DMS114 treated with DMSO at 0.1 percent for 48 hours (cell line): ENCODE measurements around the gene PLXNA4.

Experiments
- DNase-seq: peaks from one replicate; lab custom pipeline; 2025; ENCODE audit not compliant: unreplicated experiment; lab: John Stamatoyannopoulos, UW

PLXNA4 gene

DNA sequence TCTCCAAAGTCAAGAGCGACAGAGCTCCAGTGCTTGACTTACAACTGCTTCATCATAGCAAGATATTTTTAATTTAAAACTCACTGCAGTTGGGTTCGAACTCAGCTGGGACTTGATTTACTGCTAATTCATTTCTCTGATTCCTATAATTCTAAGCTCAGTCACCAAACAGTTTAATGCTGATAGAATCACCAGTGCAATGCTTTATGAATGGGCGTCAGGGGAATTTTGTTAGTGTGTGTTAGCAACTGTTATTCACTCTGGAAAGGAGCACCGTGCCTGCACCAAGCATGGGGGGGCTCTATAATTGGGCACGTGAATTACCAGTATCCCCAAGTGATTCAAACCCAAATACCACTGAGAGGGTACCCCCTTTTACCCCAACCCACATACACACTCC lies 10.4 kb downstream of the PLXNA4 start:
- no peak for DNase-seq

GRCh38 chr7:132565441-132565840 lies 10.8 kb downstream of the PLXNA4 start:
- no peak for DNase-seq

DNA sequence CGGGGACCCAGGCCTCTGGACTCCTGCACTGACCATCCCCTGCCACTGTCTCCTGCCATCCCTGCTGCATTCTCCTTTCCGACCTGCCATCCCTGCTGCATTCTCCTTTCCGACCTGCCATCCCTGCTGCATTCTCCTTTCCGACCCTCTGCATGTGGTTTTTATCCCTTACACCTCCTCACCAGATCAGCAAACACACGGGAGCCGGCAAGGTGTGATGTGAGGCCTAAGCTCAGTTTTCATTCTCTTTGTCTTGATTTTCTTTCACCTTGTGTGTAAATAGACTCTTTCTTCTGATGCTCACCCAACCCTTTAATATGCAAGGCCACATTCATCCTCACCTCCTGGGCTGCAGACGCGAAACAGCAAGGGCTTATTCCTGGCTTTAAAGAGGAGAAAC lies 11.4 kb downstream of the PLXNA4 start:
- DNase-seq: no peak

- no peak for DNase-seq
Measured at GRCh38 chr7:132564090-132564489, 12.2 kb downstream of the PLXNA4 start.

DNA sequence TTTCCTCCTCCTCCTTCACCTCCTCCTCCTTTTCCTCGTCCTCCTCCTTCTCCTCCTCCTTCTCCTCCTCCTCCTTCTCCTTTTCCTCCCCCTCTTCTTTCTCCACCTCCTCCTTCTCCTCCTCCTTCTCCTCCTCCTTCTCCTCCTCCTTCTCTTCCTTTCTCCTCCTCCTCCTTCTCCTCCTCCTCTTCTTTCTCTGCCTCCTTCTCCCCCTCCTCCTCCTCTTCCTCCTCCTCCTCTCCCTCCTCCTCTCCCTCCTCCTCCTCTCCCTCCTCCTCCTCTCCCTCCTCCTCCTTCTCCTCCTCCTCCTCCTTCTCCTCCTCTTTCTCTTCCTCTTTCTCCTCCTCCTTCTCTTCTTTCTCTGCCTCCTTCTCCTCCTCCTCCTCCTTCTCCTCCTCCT lies 13.6 kb downstream of the PLXNA4 start:
- no peak for DNase-seq

DNA sequence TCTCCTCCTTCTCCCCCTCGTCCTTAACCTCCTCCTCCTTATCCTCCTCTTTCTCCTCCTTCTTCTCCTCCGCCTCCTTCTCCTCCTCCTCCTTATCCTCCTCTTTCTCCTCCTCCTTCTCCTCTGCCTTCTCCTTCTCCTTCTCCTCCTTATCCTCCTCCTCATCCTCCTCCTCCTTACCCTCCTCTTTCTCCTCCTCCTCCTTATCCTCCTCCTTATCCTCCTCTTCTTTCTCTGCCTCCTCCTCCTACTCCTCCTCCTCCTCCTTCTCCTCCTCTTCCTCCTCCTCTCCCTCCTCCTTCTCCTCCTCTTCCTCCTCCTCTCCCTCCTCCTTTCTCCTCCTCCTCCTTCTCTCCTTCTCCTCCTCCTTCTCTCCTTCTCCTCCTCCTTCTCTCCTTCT lies 14.5 kb downstream of the PLXNA4 start:
- DNase-seq: no peak

- DNase-seq: no peak
Measured at GRCh38 chr7:132560825-132561529, 15.3 kb downstream of the PLXNA4 start.

DNA sequence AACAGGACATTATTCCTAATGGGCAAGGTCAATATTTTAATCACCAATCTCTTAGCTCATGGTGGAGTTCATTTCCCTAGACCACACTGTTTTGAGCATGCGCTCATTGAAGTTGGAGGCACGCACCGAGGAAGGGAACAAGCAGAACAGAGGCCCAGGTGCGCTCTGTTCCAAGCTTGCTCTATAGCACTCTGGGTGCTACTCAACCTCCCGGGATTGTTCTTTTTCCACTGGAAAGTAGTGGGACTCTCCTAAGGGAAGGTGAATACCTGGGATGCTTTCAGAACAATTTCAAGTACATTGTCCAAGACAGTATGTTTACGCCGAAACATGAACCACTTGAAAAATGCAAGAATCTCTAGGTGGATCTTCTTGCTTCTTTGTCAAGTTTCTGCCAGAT lies 16.2 kb downstream of the PLXNA4 start:
- no peak for DNase-seq

GRCh38 chr7:132558815-132559214 lies 17.5 kb downstream of the PLXNA4 start:
- no peak for DNase-seq

DNA sequence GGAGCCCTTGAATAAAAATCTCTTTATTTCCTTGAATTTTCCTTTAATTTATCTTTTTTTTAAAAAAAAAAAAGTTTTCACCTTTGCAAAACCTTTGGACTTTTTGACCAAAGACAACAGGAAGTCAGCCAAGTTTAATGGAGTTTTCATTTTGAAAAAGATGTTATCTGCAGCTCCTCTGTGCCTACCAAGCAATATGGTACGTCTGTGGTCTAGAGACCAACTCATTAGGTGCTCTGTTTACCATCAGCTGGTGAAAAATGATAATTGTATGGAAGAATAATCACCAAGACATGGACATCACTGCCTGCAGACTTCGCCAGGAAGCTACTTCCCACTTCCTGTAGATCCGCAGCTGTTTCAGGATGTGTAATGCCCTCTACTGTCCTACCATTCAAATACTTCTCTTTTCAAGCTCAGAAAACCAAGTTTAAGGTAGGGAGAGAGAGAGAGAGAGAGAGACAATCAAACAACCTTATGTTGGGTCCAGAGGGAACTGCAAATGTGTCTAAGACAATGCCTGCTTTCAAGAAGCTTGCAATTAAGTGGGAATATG lies 18.7 kb downstream of the PLXNA4 start:
- no peak for DNase-seq

- no peak for DNase-seq
Measured at GRCh38 chr7:132554446-132554845, 21.8 kb downstream of the PLXNA4 start.

- DNase-seq: no peak
Measured at GRCh38 chr7:132553031-132553430, 23.2 kb downstream of the PLXNA4 start.

DNA sequence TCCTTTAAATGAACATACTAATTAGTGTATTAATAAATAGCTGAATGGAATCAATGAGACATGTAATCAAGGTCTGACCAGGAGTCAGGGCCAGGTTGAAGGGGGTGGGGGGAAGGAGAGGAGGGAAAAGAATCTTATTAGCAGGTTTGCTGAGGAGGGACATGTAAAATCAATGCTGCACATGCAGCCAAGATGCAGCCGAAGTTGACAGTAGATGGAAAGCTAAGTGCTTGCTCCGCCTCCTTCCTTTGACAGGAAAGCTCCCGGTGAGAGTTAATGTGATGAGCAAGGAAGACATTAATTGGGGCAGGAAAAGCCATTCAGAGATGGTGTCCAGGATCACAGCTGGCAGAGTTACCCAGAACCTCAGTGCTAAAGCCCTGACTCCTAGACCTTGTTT lies 24.4 kb downstream of the PLXNA4 start:
- DNase-seq: no peak

GRCh38 chr7:132551439-132551838 lies 24.8 kb downstream of the PLXNA4 start:
- DNase-seq: no peak

DNA sequence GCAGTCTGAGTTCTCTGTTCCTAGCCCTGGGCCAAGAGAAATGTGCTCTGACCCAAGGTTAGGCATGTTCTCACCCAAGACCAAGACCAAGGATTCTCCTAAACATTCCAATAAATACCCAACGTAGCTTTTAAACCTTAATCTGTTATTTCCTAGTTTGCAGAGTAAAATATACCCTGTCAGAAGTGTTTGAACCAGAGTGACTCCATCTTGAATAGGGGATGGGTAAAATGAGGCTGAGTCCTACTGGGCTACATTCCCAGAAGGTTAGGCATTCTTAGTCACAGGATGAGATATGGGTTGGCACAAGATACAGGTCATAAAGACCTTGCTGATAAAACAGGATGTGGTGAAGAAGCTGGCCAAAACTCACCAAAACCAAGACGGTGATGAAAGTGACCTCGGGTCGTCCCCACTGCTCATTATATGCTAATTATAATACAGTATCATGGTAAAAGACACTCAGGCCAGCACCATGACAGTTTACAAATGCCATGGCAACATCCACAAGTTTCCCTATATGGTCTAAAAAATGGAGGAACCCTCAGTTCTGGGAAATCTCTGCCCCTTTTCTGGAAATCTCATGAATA lies 27.7 kb downstream of the PLXNA4 start:
- DNase-seq: no peak

- no peak for DNase-seq
Measured at GRCh38 chr7:132547821-132548220, 28.4 kb downstream of the PLXNA4 start.

DNA sequence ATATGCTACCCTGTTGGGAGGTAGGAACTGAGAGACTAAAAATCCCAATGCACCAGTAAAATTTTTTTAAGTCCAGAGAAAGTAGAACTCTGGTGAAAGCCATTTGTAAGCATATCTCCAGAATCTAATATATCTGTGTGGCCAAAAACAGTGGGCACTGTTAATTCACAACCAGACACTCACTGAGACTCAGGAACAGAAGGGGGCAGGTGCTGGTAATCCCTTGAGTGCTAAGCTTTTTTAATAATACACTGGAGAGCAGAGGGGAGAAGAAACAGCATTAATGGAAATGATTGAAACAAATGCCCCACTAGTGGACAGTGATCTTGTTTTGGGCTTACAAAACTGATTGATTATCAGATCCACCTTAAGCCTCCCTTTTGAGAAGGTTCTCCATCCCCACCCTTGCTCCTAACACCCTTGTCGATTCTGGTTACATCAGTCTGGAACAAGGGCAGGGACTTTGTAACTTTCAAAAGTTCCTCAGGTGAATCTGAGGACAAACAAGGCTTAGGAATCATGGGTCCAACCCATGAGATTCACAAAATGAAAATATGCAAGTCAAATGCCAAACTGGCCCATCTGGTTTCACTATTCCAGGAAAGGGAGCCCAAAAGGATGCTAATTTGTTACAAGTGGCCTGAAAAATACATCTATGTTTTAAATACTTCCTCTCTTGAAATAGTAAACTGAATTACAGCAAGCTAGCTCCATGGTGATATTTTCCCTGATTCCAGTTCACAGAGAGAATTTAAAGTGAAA lies 29.7 kb downstream of the PLXNA4 start:
- no peak for DNase-seq

GRCh38 chr7:132545756-132546155 lies 30.5 kb downstream of the PLXNA4 start:
- DNase-seq: no peak

GRCh38 chr7:132544999-132545398 lies 31.3 kb downstream of the PLXNA4 start:
- DNase-seq: no peak

DNA sequence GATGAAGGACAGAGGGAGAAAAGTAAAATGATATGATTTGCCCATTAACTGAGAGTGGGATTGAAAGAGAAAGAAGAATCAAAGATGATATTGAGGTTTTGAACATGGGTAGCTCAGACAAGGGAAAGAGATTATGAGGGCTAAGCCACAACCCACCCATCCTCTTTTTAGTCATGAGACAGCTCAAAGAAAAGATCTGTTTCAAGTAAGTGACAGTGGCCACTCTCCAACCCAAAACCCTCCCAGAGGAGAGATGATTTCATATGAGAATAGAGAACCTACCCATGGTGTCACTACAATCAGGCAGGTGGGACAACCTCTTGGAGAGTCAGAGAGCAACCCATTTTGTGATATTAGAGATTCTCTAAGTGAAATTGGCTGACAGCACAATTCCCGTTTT lies 32.2 kb downstream of the PLXNA4 start:
- DNase-seq: no peak

GRCh38 chr7:132542895-132543294 lies 33.4 kb downstream of the PLXNA4 start:
- no peak for DNase-seq

DNA sequence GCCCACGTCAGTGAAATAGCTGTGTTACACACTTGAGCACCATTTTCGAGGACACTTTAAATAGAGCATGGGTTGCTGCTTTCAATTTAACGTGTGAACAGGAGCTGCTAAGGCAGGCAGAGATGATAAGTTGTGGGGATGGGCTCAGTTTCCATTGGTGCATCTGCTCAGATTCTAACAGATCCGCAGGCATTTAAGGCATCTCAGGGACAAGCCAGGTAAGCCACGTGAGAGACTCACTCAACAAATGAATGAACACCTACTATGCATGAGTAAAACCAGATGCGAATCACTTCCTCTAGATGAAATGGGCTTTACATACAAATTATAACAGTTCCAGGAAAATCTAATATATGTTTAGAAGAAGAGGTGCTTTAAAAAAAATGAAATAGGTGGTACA lies 34.6 kb downstream of the PLXNA4 start:
- DNase-seq: no peak
